IMR-90 (cell line): ENCODE data around the gene THOP1.

Source experiments
- BHLHE40 ChIP-seq: fragments of 150-350 bp; IDR thresholded peaks from 2 replicates; pipeline ENCODE4 v1.6.1; 2016; ENCODE audit warnings: mild to moderate bottlenecking, low read depth, low read length
- CEBPB ChIP-seq: IDR thresholded peaks from 2 replicates; pipeline ENCODE4 v1.6.1; 2012; ENCODE audit warnings: low read depth, low read length, improper control_type of control experiment
- MAFK ChIP-seq: IDR thresholded peaks from 2 replicates; pipeline ENCODE4 v1.6.1; 2012; ENCODE audit warnings: low read depth, low read length, improper control_type of control experiment
- MAZ ChIP-seq: IDR thresholded peaks from 2 replicates; pipeline ENCODE4 v1.6.1; 2012; ENCODE audit warnings: low read depth, mild to moderate bottlenecking, low read length, improper control_type of control experiment, moderate library complexity, borderline replicate concordance
- MXI1 ChIP-seq: IDR thresholded peaks from 2 replicates; pipeline ENCODE4 v1.6.1; 2012; ENCODE audit warnings: low read depth, mild to moderate bottlenecking, low read length, moderate library complexity, borderline replicate concordance
- NFE2L2 ChIP-seq: fragments of 150-350 bp; IDR thresholded peaks from 2 replicates; pipeline ENCODE4 v1.6.1; 2016; ENCODE audit warnings: low read depth, mild to moderate bottlenecking, low read length
- POLR2A ChIP-seq: IDR thresholded peaks from 2 replicates; pipeline ENCODE4 v1.6.1; 2012; ENCODE audit warnings: mild to moderate bottlenecking, low read depth, low read length
- RAD21 ChIP-seq: IDR thresholded peaks from 2 replicates; pipeline ENCODE4 v1.6.1; 2012; ENCODE audit warnings: low read length, improper control_type of control experiment
- RCOR1 ChIP-seq: IDR thresholded peaks from 2 replicates; pipeline ENCODE4 v1.6.1; 2012; ENCODE audit warnings: mild to moderate bottlenecking, low read length, improper control_type of control experiment; ENCODE audit not compliant: insufficient replicate concordance
- RFX5 ChIP-seq: IDR thresholded peaks from 2 replicates; pipeline ENCODE4 v1.8.0; 2012; ENCODE audit warnings: low read depth, mild to moderate bottlenecking, low read length, moderate library complexity
- SMC3 ChIP-seq: fragments of 150-350 bp; IDR thresholded peaks from 2 replicates; pipeline ENCODE4 v1.6.1; 2016; ENCODE audit warnings: low read depth, mild to moderate bottlenecking, antibody characterized with exemption, low read length, moderate library complexity
- TF ChIP-seq, protein P1 (sequence below): fragments of 150-350 bp; IDR thresholded peaks from 2 replicates; pipeline ENCODE4 v1.6.1; 2017; ENCODE audit warnings: mild to moderate bottlenecking, antibody characterized with exemption, low read length, low read depth
- TF ChIP-seq, protein P2 (sequence below): conservative IDR thresholded peaks from 2 replicates; pipeline ENCODE4 v1.5.1; 2012; ENCODE audit warnings: mild to moderate bottlenecking, low read depth, low read length, improper control_type of control experiment
- TF ChIP-seq, protein P3 (sequence below): fragments of 150-350 bp; IDR thresholded peaks from 2 replicates; pipeline ENCODE4 v1.6.1; 2016; ENCODE audit warnings: low read depth, mild to moderate bottlenecking, low read length, moderate library complexity, borderline replicate concordance

DNA sequence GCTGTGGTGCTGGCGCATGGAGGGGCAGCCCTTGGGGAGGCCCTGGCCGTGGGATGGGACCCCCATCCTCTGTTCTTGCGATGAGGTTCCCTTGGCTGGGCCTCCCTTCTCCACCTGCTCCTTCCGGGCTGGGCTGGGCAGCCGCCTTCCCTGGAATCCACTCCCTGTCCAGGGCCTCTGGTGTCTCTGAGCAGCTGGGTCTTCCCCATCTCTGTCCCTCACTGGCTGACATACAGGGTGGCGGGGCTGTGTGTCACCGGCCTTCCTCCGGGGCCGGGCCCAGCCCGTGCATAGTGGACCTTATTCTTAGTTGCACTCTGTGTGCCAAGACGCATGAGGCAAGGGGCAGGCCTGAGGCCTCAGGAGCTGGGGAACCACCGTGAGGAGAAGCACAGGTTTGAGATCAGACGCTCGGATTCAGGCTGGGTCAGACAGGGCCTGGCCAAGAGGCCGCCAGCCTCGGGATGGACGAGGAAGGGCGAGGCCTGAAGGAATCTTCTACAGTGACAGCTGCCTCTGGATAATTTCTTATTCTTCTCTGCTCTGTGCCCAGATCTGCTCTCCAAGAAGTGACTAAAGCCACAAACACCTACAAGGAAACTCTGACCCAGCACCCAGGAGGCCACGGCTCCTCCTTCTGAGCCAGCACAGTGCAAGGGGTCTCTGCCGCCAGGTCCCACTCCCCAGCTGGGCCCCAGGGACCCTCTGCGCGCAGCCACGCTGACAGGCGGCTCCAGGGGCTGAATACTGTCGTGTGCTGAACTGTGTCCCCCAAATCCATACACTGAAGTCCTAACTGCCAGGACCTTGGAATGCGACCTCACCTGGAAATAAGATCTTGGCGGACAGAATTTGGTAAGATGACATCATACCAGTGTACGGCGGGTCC, 13.3 kb upstream of the THOP1 start:
- TF ChIP-seq SMC3: no peak
- no peak for TF ChIP-seq RAD21
- TF ChIP-seq, protein P1, sequence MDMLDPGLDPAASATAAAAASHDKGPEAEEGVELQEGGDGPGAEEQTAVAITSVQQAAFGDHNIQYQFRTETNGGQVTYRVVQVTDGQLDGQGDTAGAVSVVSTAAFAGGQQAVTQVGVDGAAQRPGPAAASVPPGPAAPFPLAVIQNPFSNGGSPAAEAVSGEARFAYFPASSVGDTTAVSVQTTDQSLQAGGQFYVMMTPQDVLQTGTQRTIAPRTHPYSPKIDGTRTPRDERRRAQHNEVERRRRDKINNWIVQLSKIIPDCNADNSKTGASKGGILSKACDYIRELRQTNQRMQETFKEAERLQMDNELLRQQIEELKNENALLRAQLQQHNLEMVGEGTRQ: no peak
- TF ChIP-seq, protein P2, sequence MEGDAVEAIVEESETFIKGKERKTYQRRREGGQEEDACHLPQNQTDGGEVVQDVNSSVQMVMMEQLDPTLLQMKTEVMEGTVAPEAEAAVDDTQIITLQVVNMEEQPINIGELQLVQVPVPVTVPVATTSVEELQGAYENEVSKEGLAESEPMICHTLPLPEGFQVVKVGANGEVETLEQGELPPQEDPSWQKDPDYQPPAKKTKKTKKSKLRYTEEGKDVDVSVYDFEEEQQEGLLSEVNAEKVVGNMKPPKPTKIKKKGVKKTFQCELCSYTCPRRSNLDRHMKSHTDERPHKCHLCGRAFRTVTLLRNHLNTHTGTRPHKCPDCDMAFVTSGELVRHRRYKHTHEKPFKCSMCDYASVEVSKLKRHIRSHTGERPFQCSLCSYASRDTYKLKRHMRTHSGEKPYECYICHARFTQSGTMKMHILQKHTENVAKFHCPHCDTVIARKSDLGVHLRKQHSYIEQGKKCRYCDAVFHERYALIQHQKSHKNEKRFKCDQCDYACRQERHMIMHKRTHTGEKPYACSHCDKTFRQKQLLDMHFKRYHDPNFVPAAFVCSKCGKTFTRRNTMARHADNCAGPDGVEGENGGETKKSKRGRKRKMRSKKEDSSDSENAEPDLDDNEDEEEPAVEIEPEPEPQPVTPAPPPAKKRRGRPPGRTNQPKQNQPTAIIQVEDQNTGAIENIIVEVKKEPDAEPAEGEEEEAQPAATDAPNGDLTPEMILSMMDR: no peak
- TF ChIP-seq RFX5: no peak
- no peak for TF ChIP-seq POLR2A
- TF ChIP-seq CEBPB: no peak
- no peak for TF ChIP-seq RCOR1
- TF ChIP-seq MAZ: no peak
- no peak for TF ChIP-seq MAFK
- no peak for TF ChIP-seq MXI1
- TF ChIP-seq, protein P3, sequence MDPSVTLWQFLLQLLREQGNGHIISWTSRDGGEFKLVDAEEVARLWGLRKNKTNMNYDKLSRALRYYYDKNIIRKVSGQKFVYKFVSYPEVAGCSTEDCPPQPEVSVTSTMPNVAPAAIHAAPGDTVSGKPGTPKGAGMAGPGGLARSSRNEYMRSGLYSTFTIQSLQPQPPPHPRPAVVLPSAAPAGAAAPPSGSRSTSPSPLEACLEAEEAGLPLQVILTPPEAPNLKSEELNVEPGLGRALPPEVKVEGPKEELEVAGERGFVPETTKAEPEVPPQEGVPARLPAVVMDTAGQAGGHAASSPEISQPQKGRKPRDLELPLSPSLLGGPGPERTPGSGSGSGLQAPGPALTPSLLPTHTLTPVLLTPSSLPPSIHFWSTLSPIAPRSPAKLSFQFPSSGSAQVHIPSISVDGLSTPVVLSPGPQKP: no peak
- no peak for TF ChIP-seq BHLHE40
- TF ChIP-seq NFE2L2: no peak
